Limb (tissue), 2 donors: ENCODE results near the gene BCAR3.
"Not testable (repeated sequence)": the region's sequence is repeated elsewhere in the genome, so short reads cannot be mapped to it uniquely, and the experiment has no call there.

Source experiments
- DNase-seq, 2 donors: peaks; one replicate each; pipeline ENCODE4 v3.0.0-alpha.2; 2016; ENCODE audit errors: extremely low spot score in 2 of 2

The BCAR3 gene

GRCh38 chr1:93707956-93708355 is 26.3 kb upstream of the BCAR3 start:
- DNase-seq = no peak

GRCh38 chr1:93705892-93706500 is 24.4 kb upstream of the BCAR3 start:
- DNase-seq = no peak

DNA sequence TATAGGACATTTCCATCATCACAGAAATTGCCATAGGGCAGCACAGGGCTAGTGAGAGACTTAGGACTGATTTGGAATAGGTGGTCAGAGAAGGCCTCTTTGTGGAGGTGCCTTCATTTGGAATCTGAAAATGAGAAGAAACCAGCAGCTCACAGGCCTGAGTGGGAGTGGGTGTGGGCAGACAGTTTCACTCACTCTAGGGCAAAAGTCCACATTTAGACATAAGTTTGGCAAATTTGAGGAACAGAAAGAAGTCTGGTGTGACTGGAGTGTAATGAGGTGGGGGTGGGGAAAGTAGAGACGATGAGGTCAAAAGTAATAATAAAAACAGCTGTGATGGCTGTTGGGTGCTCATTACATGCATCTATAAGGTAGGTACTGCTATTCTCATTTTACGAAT is 22.4 kb upstream of the BCAR3 start:
- no peak for DNase-seq

DNA sequence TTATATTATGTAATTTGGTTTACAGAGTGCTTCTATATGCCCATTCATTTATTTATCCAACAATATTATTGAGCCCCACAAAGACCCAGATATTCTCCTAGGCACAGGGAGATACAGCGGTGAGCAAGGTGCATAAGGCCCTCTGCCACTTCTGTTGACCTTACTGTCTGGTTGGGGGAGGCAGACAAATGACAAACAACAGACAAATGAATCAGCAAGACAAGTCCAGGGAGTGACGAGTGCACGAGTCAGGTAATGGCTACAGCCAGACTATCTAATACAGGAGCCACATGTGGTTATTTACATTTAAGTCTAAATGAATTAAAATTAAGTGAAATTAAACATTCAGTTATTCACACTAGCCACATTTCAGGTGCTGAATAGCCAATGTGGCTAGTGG is 22.0 kb upstream of the BCAR3 start:
- DNase-seq = no peak

GRCh38 chr1:93702828-93703183 is 21.2 kb upstream of the BCAR3 start:
- DNase-seq = no peak

DNA sequence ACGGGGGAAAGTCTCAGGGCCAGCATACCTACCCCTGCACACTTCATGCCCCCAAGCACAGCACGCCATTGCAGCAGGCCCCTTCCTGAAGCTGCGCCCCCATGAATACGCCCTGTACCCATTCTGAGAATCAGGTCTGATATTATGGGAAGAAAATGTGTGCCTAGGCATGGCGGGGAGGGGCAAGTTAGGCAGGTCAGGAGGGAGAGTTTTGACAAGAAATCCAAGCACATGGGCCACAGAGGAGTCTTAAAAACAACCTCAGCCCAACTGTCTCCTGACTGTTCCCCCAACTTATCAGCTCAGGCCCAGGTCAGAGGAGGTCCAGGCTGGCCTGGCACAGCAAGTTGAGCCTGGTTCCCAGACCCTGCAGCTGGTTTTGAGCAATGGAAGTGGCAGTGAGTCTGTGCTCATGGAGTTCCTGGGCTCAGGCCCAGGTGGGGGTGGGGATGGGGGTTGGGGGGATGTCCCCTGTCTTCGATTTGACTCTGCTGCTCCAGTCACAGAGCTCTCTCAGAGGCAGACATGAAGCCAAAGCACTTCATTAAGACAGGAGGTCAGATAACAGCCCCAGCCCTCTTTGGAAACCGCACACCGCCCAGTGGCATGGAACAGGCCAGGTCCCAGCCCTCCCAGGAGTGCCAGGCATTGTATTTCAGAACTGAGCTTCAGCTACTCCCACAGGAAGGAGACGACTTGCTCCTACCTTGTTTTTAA is 20.6 kb upstream of the BCAR3 start:
- DNase-seq = no peak

GRCh38 chr1:93701629-93702028 is 20.0 kb upstream of the BCAR3 start:
- DNase-seq = no peak

- no peak for DNase-seq
These were observed 19.2 kb upstream of the BCAR3 start for GRCh38 chr1:93700532-93701469.

- DNase-seq = no peak
These were observed 18.0 kb upstream of the BCAR3 start for GRCh38 chr1:93699503-93700168.

DNA sequence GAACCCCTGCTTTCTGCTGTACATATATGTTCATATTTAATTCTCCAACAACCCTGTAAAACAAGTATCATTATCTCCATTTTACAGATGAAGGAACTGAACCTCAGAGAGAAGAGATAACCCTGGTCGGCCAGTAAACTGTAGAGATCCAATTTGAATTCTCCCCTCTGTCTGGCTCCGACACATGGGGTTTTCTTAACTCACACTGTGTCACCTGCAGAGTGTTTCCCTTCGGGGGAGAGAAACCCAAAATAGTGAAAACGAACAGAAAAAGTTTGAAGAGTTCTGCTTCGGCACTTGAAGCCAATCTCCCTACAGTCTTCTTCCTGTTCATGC is 17.4 kb upstream of the BCAR3 start:
- no peak for DNase-seq

DNA sequence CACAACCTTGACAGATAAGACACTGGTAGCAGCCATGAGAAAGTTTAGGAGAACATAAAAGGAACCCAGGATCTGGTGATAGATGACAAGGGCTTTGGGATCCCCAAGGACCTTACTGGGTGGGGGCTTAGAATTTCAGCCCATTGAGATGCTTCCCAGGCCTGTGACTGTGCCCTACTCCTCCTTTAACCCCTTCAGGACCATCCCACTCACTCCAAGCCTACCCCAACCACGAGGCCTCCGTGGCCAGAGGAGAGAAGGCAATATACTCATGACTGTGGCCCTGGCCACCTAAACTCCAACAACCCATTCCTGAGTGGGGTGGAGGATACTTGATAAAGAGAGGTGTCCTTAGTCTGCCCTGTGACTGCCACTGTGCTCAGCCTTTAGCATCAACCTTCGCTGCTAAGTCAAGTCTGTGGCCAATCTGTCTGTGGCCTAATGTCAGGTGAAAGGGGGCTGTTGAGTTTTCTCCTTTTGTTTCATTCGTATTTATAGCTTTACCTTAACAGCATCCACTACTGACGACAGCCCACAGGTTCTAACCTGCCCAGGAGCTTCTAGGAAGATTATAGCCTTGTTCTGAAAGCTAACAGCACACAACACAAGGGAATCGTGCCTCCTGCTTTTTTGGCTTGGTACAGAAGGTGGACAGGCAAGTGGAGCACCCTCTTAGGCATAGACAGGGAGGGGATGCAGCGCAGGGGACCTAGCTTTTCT is 16.9 kb upstream of the BCAR3 start:
- DNase-seq = no peak

- DNase-seq = not testable (repeated sequence)
These were observed 15.9 kb upstream of the BCAR3 start for GRCh38 chr1:93697566-93697965.

DNA sequence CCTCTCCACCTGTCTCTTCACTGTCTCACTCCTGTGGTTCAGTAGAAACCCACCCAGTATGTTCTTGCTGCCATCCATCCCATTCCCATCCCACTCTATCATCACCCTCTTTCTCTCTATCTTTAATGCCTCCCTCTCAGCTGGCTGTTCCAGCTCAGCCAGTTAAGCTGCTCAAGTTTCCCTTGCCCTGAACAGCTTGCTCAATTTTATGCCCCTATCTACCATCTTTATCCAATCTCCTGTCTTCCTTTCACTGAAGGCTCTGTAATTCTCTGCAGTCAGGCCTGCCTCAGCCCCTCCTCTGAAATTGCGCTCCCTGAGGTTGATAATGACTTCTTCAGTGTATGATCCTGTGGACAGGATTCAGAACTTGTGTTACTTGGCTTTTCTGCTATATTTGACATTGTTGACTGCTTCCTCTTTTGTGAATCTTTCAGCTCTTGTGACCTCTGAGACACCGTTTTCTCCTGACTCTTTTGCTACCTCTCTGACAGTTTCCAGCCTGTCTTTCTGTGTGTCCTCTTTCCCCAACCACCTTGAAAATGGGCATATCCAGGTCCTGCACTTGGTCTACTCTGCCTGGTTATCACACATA is 13.9 kb upstream of the BCAR3 start:
- DNase-seq = no peak

DNA sequence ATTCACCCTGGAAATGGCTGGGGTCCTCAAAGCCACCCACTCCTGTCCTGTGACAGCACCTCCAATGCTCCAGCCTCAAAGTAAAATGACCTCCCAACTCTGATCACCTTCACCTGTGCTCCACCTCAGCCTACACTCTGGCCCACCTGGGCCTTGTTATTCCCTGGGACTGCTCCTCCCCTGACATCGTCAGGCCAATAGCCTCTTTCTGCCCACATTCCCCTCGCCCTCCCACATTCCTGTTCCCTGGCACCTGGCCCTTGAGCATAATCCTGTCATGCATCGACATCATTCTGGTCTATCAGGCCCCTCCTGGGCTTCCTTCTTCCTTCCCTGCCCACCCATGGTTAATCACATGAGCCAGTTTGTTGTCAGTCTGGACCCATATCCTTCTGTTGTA is 13.2 kb upstream of the BCAR3 start:
- DNase-seq = no peak

DNA sequence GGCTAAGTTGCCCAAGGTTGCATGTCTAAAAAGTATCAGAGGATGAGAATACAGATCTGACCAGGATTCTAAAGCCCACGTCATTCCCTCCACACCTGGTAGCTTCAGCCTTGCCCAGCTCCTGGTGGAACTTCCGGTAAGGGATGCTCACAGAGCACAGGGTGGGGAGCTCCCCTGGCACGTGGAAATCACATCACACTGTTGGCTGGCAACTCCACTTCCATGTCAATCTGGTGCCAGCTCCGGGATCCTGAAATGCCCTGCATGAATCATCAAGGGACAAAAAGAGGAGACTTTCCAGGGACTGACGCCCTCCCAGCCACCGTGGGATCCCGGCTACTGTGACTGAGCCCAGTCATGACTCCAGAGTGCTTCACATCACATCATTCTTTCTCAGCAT is 12.4 kb upstream of the BCAR3 start:
- DNase-seq = no peak

DNA sequence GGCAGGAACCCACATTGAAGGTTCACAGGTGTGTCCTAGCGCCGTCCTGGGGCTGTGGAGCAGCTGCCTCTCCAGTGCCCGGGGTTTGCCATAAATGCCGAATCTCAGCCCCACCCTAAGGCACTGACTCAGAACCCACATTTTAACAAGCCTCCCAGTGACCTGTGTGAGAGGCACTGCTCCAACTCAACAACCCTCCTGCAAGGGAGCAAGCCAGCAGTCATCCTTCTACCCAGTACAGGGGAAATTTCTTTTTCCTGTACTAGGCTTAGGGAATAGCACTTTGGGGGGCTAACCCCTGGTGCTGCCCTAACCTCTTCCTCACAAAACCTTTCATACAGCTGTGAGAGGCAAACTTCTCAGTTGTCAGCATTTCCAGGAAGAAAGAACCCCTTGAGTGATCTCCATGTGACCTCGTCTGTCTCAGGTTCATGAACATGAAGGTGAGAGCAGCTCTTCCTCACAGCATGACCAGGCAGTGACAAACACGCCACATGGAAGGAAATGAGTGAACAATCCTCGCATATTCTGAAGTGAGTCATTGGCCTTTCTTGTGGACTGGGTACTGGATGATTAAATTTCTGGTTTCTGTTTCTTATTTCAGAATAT is 11.4 kb upstream of the BCAR3 start:
- no peak for DNase-seq

DNA sequence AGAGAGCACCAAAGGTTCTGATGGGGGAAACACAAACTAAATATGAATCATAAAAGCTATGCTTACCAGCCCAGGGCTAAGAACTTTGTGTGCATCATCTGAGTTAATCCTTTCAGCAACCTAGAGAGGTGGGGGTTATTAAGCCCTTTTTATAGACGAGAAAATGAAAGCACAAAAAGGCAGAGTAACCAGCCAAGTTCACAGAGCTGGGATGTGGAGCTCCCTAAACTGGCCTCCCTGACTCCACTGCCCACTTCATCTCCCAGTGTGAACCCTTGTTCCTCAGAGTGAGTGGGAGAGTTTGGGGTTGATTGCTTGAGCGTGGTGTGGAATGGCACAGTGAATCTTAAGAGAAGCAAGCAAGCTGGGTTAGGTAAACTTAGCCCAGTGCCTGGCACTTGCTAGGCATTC is 10.8 kb upstream of the BCAR3 start:
- no peak for DNase-seq

- DNase-seq = no peak
These were observed 10.4 kb upstream of the BCAR3 start for GRCh38 chr1:93692026-93692425.

GRCh38 chr1:93690921-93691789 is 9.5 kb upstream of the BCAR3 start:
- DNase-seq = no peak

DNA sequence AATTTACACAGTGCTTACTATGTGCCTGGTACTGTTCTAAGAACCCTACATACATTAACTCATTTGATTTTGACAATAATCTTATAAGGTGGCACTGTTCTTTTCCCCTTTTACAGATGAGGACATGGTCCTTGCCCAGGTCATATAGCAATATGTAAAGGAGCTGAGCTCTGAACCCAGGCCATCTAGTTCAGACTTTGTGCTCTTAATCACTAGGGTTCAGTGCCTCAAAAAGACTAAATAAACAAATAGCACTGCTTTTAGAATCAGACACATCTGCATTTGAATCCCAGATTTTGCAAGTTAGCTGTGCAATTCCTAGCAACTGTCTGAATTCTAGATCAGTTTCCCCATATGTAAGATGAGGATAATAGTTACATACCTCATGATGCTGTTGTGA is 8.7 kb upstream of the BCAR3 start:
- no peak for DNase-seq
